Tibial nerve (tissue), 4 donors: Measurements from ENCODE around the gene RCN2.

ENCODE experiments used
- EP300 ChIP-seq, 2 donors: sonication (generic); formaldehyde crosslinking; IDR thresholded peaks; one replicate each; pipeline ENCODE4 v1.6.1; 2017; ENCODE audit warnings: antibody characterized with exemption in 2 of 2, mild to moderate bottlenecking in 1 of 2
- POLR2A ChIP-seq, 2 donors: fragments of 450-650 bp; IDR thresholded peaks; one replicate each; pipeline ENCODE4 v1.6.1; 2017; ENCODE audit warnings: antibody characterized with exemption in 2 of 2, mild to moderate bottlenecking in 2 of 2, moderate library complexity in 2 of 2
- TF ChIP-seq, protein P1 (sequence below), 5 experiments: fragments of 200-600 bp in 3 of 5; fragments of 450-650 bp in 2 of 5; sonication (generic) in 3 of 5; IDR thresholded peaks; one replicate each; pipeline ENCODE4 v1.5.1; 2016 to 2019; ENCODE audit warnings: antibody characterized with exemption in 5 of 5, mild to moderate bottlenecking in 3 of 5, moderate library complexity in 2 of 5

DNA sequence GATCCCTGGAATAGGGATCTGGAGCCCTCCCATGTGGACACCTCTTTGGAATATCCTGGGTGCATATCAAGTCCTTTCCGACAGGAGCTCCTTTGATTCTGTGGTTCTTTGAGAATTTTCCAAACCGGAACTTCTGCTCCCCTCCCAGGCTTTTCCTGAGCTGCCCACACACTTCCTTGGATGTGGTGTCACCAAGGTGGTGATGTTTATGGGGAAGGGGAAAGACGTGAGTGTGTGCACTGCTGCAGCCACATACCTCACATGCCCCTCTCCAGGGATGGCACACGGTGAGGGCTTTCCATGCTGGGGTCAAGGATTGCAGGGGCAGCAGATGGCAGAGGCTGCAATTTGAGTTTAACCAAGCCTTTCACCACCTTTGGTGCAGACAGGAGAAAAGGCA lies 35.5 kb downstream of the RCN2 start:
- TF ChIP-seq, protein P1, sequence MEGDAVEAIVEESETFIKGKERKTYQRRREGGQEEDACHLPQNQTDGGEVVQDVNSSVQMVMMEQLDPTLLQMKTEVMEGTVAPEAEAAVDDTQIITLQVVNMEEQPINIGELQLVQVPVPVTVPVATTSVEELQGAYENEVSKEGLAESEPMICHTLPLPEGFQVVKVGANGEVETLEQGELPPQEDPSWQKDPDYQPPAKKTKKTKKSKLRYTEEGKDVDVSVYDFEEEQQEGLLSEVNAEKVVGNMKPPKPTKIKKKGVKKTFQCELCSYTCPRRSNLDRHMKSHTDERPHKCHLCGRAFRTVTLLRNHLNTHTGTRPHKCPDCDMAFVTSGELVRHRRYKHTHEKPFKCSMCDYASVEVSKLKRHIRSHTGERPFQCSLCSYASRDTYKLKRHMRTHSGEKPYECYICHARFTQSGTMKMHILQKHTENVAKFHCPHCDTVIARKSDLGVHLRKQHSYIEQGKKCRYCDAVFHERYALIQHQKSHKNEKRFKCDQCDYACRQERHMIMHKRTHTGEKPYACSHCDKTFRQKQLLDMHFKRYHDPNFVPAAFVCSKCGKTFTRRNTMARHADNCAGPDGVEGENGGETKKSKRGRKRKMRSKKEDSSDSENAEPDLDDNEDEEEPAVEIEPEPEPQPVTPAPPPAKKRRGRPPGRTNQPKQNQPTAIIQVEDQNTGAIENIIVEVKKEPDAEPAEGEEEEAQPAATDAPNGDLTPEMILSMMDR (IDR thresholded peaks at IDR 0.05), result no peak
- TF ChIP-seq POLR2A (IDR thresholded peaks at IDR 0.05) (no peak), EP300 (IDR thresholded peaks at IDR 0.05) (no peak)
